Vagina (tissue), 2 donors: Measurements from ENCODE around the gene ADD3. TPM values are rescaled to one million over a fixed set of nuclear protein-coding genes. Genes with fewer than 3 reads are reported as not detected.

Experiments
- DNase-seq, 2 donors: peaks; one replicate each; pipeline ENCODE4 v3.0.0-alpha.2; 2017; ENCODE audit errors: extremely low spot score in 2 of 2
- H3K27ac ChIP-seq: fragments of 200-600 bp; sonication (generic); one replicate; pipeline ENCODE4 v1.5.1; 2019
- H3K27me3 ChIP-seq: fragments of 200-600 bp; sonication (generic); one replicate; pipeline ENCODE4 v1.5.1; 2019
- H3K36me3 ChIP-seq, 2 donors: fragments of 200-600 bp; sonication (generic); one replicate each; pipeline ENCODE4 v1.5.1; 2017 to 2019
- H3K4me1 ChIP-seq: fragments of 200-600 bp; sonication (generic); one replicate; pipeline ENCODE4 v1.5.1; 2019
- H3K4me3 ChIP-seq, 2 donors: fragments of 200-600 bp; sonication (generic); 1 replicate in 1 of 2; 2 replicates in 1 of 2; pipeline ENCODE4 v1.5.1; 2016 to 2019
- H3K9me3 ChIP-seq: fragments of 200-600 bp; sonication (generic); one replicate; pipeline ENCODE4 v1.5.1; 2019
- CTCF ChIP-seq, 3 experiments: fragments of 450-650 bp in 2 of 3; fragments of 200-600 bp in 1 of 3; sonication (generic) in 1 of 3; IDR thresholded peaks; one replicate each; pipeline ENCODE4 v1.5.1; 2017 to 2019; ENCODE audit warnings: antibody characterized with exemption in 3 of 3, mild to moderate bottlenecking in 2 of 3, moderate library complexity in 2 of 3
- POLR2A ChIP-seq, 2 donors: fragments of 450-650 bp; IDR thresholded peaks; one replicate each; pipeline ENCODE4 v1.6.1; 2017; ENCODE audit warnings: antibody characterized with exemption in 2 of 2, mild to moderate bottlenecking in 2 of 2, moderate library complexity in 2 of 2
- POLR2AphosphoS5 ChIP-seq, 2 donors: sonication (generic); formaldehyde crosslinking; IDR thresholded peaks; one replicate each; pipeline ENCODE4 v1.9.0; 2017; ENCODE audit warnings: antibody characterized with exemption in 2 of 2, mild to moderate bottlenecking in 2 of 2, low read depth in 1 of 2; ENCODE audit not compliant: insufficient read depth in 1 of 2
- intact Hi-C: fragments of 100-400 bp; cut with DNase I; formaldehyde crosslinking; loops from one replicate; pipeline ENCODE4 v1.15.1; 2023
- total RNA-seq: library from RNA; depleted of rRNA; stranded (reverse); fragments of >200 nt; gene quantifications from one replicate; pipeline ENCODE4 v1.2.3, GENCODE V29; 2016

The ADD3 gene
- total RNA-seq, 1 donor from 2014 or later = 114 TPM

- no peaks in the 10 kb centered on the region for H3K27me3 ChIP-seq
- H3K36me3 ChIP-seq = no peaks in the 10 kb centered on the region
- H3K4me1 ChIP-seq = peaks cover 53% of the 10 kb centered on the region
- H3K4me3 ChIP-seq = no peak overlapping the region
- intact Hi-C loops = no loop called here
- H3K9me3 ChIP-seq = no peaks in the 10 kb centered on the region
- no peak for DNase-seq
- no peak overlapping the region for H3K27ac ChIP-seq
- TF ChIP-seq CTCF (IDR thresholded peaks at IDR 0.05) (no peak), POLR2A (IDR thresholded peaks at IDR 0.05) (no peak), POLR2AphosphoS5 (IDR thresholded peaks at IDR 0.05; ENCODE audit: insufficient read depth in 1 of 2, low read depth in 1 of 2) (no peak)
Observed at GRCh38 chr10:110061687-110062086, 53.9 kb downstream of the ADD3 start.

- intact Hi-C loops = no loop called here
- Histone ChIP-seq H3K27me3 (no peaks in the 10 kb centered on the region), H3K4me3 (no peak overlapping the region), H3K27ac (no peak overlapping the region), H3K4me1 (peaks cover 50% of the 10 kb centered on the region), H3K36me3 (no peaks in the 10 kb centered on the region), H3K9me3 (no peaks in the 10 kb centered on the region)
- DNase-seq = no peak
- TF ChIP-seq POLR2A (IDR thresholded peaks at IDR 0.05) (no peak), POLR2AphosphoS5 (IDR thresholded peaks at IDR 0.05; ENCODE audit: insufficient read depth in 1 of 2, low read depth in 1 of 2) (no peak), CTCF (IDR thresholded peaks at IDR 0.05) (no peak)
Observed at GRCh38 chr10:110065269-110065668, 57.5 kb downstream of the ADD3 start.

GRCh38 chr10:110067960-110068770 is 60.4 kb downstream of the ADD3 start:
- Histone ChIP-seq H3K27ac (peak overlapping the region; percentile 57), H3K4me1 (peaks cover 51% of the 10 kb centered on the region), H3K27me3 (no peaks in the 10 kb centered on the region), H3K4me3 (no peak overlapping the region), H3K36me3 (no peaks in the 10 kb centered on the region), H3K9me3 (no peaks in the 10 kb centered on the region)
- DNase-seq = no peak
- intact Hi-C loops = no loop called here
- TF ChIP-seq POLR2AphosphoS5 (IDR thresholded peaks at IDR 0.05; ENCODE audit: insufficient read depth in 1 of 2, low read depth in 1 of 2) = no peak
- TF ChIP-seq POLR2A (IDR thresholded peaks at IDR 0.05) = no peak
- TF ChIP-seq CTCF (IDR thresholded peaks at IDR 0.05) = no peak

GRCh38 chr10:110068780-110069179 is 61.0 kb downstream of the ADD3 start:
- intact Hi-C loops = no loop called here
- no peaks in the 10 kb centered on the region for H3K27me3 ChIP-seq
- peaks cover 52% of the 10 kb centered on the region for H3K4me1 ChIP-seq
- no peak overlapping the region for H3K4me3 ChIP-seq
- H3K27ac ChIP-seq = peak overlapping the region; percentile 57
- TF ChIP-seq CTCF (IDR thresholded peaks at IDR 0.05) = no peak
- no peak for TF ChIP-seq POLR2AphosphoS5 (IDR thresholded peaks at IDR 0.05; ENCODE audit: insufficient read depth in 1 of 2, low read depth in 1 of 2)
- TF ChIP-seq POLR2A (IDR thresholded peaks at IDR 0.05) = no peak
- no peak for DNase-seq
- no peaks in the 10 kb centered on the region for H3K36me3 ChIP-seq
- H3K9me3 ChIP-seq = no peaks in the 10 kb centered on the region

GRCh38 chr10:110069502-110069982 is 61.8 kb downstream of the ADD3 start:
- Histone ChIP-seq H3K27ac (peak overlapping the region; percentile 57), H3K9me3 (no peaks in the 10 kb centered on the region), H3K4me3 (no peak overlapping the region), H3K36me3 (no peaks in the 10 kb centered on the region), H3K4me1 (peaks cover 52% of the 10 kb centered on the region), H3K27me3 (no peaks in the 10 kb centered on the region)
- DNase-seq = no peak
- intact Hi-C loops = no loop called here
- no peak for TF ChIP-seq CTCF (IDR thresholded peaks at IDR 0.05)
- no peak for TF ChIP-seq POLR2A (IDR thresholded peaks at IDR 0.05)
- no peak for TF ChIP-seq POLR2AphosphoS5 (IDR thresholded peaks at IDR 0.05; ENCODE audit: insufficient read depth in 1 of 2, low read depth in 1 of 2)
